Measurements from ENCODE around the gene CNOT6. TPM values are rescaled to one million over a fixed set of nuclear protein-coding genes. Genes with fewer than 3 reads are reported as not detected.

CNOT6 gene
- total RNA-seq, 1 experiment from 2014 or later: 73.1 TPM

GRCh38 chr5:180469586-180469865 is 24.7 kb upstream of the CNOT6 start:
- Mint-ChIP-seq H3K4me1 (ENCODE audit: insufficient read depth, unreplicated experiment) (peaks cover 18% of the 10 kb centered on the region), H3K27me3 (ENCODE audit: insufficient read depth, unreplicated experiment) (no peaks in the 10 kb centered on the region), H3K36me3 (ENCODE audit: insufficient read depth, unreplicated experiment) (no peaks in the 10 kb centered on the region), H3K27ac (ENCODE audit: low read depth, unreplicated experiment) (peak overlapping the region; percentile 50), H3K4me3 (ENCODE audit: unreplicated experiment) (no peak overlapping the region), H3K9me3 (ENCODE audit: unreplicated experiment) (no peaks in the 10 kb centered on the region)
- ChIA-PET CTCF (interaction anchor here (0.6 to 11.9 kb wide), 17 partner anchors 9 to 341 kb away, joined by 3 to 212 read pairs (median 4); partner anchors contain the start of gene MAPK9), POLR2A (interaction anchor here (3.0 to 5.8 kb wide), 2 partner anchors 28 to 175 kb away, joined by 16 to 37 read pairs; partner anchors contain the start of gene MAPK9)
- no TSS peak for BruUV-seq (replicated peaks)
- no peak for TF ChIP-seq CTCF (IDR thresholded peaks at IDR 0.05; ENCODE audit: unreplicated experiment)
- no peak for DNase-seq (ENCODE audit: unreplicated experiment)
- intact Hi-C loops (cut with micrococcal nuclease): loop anchor here (5.0 kb wide), 1 partner anchor 138 kb away; no protein-coding TSS in a partner anchor

GRCh38 chr5:180469866-180470265 is 24.3 kb upstream of the CNOT6 start:
- no peaks in the 10 kb centered on the region for H3K9me3 Mint-ChIP-seq (ENCODE audit: unreplicated experiment)
- no peak overlapping the region for H3K4me3 Mint-ChIP-seq (ENCODE audit: unreplicated experiment)
- no peak for TF ChIP-seq CTCF (IDR thresholded peaks at IDR 0.05; ENCODE audit: unreplicated experiment)
- ChIA-PET CTCF (interaction anchor here (0.5 to 11.9 kb wide), 21 partner anchors 9 to 441 kb away, joined by 3 to 212 read pairs (median 5); partner anchors contain the start of gene MAPK9), POLR2A (interaction anchor here (0.5 to 5.8 kb wide), 4 partner anchors 153 to 315 kb away, joined by 3 to 37 read pairs (median 4); partner anchors contain the start of gene MAPK9)
- H3K4me1 Mint-ChIP-seq (ENCODE audit: insufficient read depth, unreplicated experiment): peaks cover 18% of the 10 kb centered on the region
- intact Hi-C loops (cut with micrococcal nuclease): loop anchor here (5.0 to 10.0 kb wide), 2 partner anchors 137 to 205 kb away; no protein-coding TSS in a partner anchor
- DNase-seq (ENCODE audit: unreplicated experiment): no peak
- H3K27ac Mint-ChIP-seq (ENCODE audit: low read depth, unreplicated experiment): peak overlapping the region; percentile 50
- H3K36me3 Mint-ChIP-seq (ENCODE audit: insufficient read depth, unreplicated experiment): no peaks in the 10 kb centered on the region
- no peaks in the 10 kb centered on the region for H3K27me3 Mint-ChIP-seq (ENCODE audit: insufficient read depth, unreplicated experiment)
- no TSS peak for BruUV-seq (replicated peaks)

GRCh38 chr5:180470361-180470760 is 23.8 kb upstream of the CNOT6 start:
- ChIA-PET CTCF (interaction anchor here (0.5 to 11.9 kb wide), 33 partner anchors 9 to 442 kb away, joined by 3 to 212 read pairs (median 5); partner anchors contain the start of gene MAPK9), POLR2A (interaction anchor here (0.5 to 5.8 kb wide), 5 partner anchors 154 to 315 kb away, joined by 3 to 37 read pairs (median 3); partner anchors contain the start of gene MAPK9)
- no peak for DNase-seq (ENCODE audit: unreplicated experiment)
- no peaks in the 10 kb centered on the region for H3K27me3 Mint-ChIP-seq (ENCODE audit: insufficient read depth, unreplicated experiment)
- no peaks in the 10 kb centered on the region for H3K9me3 Mint-ChIP-seq (ENCODE audit: unreplicated experiment)
- H3K27ac Mint-ChIP-seq (ENCODE audit: low read depth, unreplicated experiment): peak overlapping the region; percentile 50
- TF ChIP-seq CTCF (IDR thresholded peaks at IDR 0.05; ENCODE audit: unreplicated experiment): no peak
- no peaks in the 10 kb centered on the region for H3K36me3 Mint-ChIP-seq (ENCODE audit: insufficient read depth, unreplicated experiment)
- no TSS peak for BruUV-seq (replicated peaks)
- no peak overlapping the region for H3K4me3 Mint-ChIP-seq (ENCODE audit: unreplicated experiment)
- peaks cover 18% of the 10 kb centered on the region for H3K4me1 Mint-ChIP-seq (ENCODE audit: insufficient read depth, unreplicated experiment)
- intact Hi-C loops (cut with micrococcal nuclease): loop anchor here (10.0 kb wide), 1 partner anchor 204 kb away; no protein-coding TSS in a partner anchor

- no TSS peak for BruUV-seq (replicated peaks)
- Mint-ChIP-seq H3K4me1 (ENCODE audit: insufficient read depth, unreplicated experiment) (peaks cover 18% of the 10 kb centered on the region), H3K9me3 (ENCODE audit: unreplicated experiment) (no peaks in the 10 kb centered on the region), H3K27me3 (ENCODE audit: insufficient read depth, unreplicated experiment) (no peaks in the 10 kb centered on the region), H3K4me3 (ENCODE audit: unreplicated experiment) (no peak overlapping the region), H3K36me3 (ENCODE audit: insufficient read depth, unreplicated experiment) (no peaks in the 10 kb centered on the region), H3K27ac (ENCODE audit: low read depth, unreplicated experiment) (no peak overlapping the region)
- ChIA-PET POLR2A (interaction anchor here (0.6 to 5.8 kb wide), 6 partner anchors 23 to 177 kb away, joined by 3 to 37 read pairs (median 4); partner anchors contain the start of genes CNOT6 and MAPK9), CTCF (interaction anchor here (0.6 to 11.9 kb wide), 57 partner anchors 10 to 346 kb away, joined by 3 to 212 read pairs (median 4); partner anchors contain the start of gene MAPK9)
- intact Hi-C loops (cut with micrococcal nuclease): loop anchor here (1.0 to 10.0 kb wide), 4 partner anchors 156 to 344 kb away; no protein-coding TSS in a partner anchor
- DNase-seq (ENCODE audit: unreplicated experiment): peak; percentile 72
- TF ChIP-seq CTCF (IDR thresholded peaks at IDR 0.05; ENCODE audit: unreplicated experiment): peak; percentile 100
These were observed 23.1 kb upstream of the CNOT6 start for GRCh38 chr5:180470966-180471582.
